NCI-H187 (cell line): ENCODE data around the gene TRIOBP.
"Not testable (repeated sequence)": the region's sequence is repeated elsewhere in the genome, so short reads cannot be mapped to it uniquely, and the experiment has no call there.

Experiments
- DNase-seq, 2 experiments: peaks; one replicate each; lab custom pipeline; 2025; lab: John Stamatoyannopoulos, UW

Gene TRIOBP

DNA sequence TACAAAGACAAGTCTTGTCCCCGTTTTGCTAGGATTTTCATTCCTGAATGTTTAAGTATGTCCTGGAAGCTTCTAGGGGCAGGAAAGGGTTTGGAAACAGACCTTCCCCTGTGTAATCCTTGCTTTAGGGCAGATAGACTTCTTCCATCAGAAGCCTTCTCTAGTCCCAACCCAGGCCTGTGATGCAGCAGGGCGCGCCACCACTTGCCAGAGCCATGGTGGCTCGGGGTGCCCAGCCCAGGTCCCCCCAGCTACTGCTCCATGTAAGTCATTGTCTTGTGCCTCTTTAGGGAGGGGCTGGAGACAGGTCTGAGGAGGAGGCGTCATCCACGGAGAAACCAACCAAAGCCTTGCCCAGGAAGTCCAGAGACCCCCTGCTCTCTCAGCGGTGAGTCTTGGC, 6.4 kb upstream of the TRIOBP start:
- no peak for DNase-seq

DNA sequence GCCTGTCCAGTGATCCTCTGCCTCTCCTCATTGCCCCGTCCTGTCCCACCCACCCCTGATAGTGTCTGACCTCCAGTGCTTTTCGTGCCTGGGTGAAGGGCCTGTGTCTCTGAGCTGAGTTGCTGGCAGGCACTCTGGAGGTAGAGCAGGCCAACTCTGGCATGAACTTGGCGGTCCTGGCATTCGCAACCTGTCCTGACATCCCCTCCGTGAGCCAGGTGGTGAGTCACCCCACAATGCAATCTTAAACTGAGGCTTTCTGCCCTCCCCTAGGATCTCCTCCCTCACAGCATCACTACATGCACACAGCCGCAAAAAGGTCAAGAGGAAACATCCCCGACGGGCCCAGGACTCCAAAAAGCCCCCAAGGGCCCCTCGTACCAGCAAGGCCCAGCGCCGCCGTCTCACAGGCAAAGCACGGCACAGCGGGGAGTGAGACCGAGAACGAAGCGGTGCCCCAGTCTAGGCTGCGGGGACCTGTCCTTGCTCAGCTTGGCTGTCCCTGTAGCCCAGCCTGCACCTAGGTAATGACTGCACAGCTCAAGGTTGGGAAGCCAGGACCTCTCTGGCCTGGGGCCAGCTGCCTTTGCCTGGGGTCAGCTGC, 5.8 kb upstream of the TRIOBP start:
- DNase-seq: no peak

DNA sequence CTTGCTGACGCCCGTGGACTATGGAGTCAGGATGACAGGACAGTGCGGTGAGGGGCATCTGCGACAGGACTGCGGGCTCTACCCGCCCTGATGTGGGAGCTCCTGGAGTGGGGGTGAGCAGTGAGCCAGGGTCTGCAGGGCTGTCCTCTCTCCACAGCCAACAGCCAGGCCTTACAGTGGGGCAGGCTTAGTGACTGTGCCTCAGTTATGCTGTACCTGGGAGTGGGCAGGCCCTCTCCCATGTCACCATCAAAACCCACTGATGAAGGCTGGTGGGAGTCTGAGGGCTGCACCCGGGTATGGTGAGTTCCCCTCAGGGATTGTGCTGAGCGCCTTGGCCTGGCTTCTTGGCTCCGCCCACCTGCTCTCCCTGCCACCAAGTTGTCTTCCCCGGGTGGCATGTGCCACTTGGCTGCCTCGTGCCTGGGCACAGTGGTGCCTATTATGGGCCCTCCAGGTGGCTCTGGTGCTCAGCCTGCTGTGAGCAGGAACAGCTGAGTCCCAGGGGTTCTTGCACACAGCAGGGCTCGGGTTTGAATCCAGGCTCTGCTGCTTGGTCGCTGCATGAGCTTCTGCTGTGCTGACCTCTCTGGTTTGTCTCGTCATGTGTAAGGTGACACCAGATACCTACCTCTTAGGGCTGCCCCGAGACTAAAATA, 4.1 kb upstream of the TRIOBP start:
- DNase-seq: no peak

DNA sequence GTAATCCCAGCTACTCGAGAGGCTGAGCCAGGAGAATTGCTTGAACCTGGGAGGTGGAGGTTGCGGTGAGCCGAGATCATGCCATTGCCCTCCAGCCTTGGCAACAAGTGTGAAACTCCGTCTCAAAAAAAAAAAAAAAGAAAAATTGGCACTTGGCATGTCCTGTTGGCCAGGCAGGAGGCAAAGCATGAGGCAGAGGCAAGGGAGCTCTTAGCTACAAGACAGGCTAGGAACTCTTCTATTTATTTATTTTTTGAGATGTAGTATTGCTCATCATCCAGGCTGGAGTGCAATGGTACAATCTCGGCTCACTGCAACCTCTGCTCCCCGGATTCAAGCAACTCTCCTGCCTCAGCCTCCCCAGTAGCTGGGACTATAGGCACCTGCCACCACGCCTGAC, 2.7 kb upstream of the TRIOBP start:
- not testable (repeated sequence) for DNase-seq

DNA sequence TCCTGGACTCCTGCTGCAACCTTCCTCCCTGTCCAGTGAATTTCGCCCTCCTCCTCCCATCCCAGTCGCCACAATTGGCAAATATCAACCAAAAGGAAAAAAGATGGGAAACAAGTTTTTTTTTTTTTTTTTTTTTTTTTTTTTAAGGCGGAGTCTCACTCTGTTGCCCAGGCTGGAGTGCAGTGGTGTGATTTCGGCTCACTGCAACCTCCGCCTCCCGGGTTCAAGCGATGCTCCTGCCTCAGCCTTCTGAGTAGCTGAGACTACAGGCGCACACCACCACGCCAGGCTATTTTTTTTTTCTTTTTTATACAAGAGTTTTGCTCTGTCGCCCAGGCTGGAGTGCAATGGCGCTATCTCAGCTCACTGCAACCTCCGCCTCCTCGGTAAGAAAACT, 590 bp upstream of the TRIOBP start:
- not testable (repeated sequence) for DNase-seq

DNA sequence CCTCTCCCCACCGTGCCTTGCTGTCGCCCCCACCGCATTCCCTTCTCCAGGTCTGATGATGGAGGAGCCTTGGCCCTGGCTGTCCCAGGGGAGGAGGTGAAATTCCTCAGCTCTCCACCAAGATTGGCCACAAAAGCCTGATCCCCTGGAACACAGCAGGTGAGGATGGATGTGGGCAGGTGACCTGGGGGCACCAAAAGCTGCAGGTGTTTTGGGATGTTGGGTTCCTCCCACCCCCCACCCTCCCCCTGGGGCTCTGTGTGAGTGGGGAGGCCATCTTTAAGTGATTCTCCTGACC, 639 bp downstream of the TRIOBP start:
- DNase-seq: no peak

DNA sequence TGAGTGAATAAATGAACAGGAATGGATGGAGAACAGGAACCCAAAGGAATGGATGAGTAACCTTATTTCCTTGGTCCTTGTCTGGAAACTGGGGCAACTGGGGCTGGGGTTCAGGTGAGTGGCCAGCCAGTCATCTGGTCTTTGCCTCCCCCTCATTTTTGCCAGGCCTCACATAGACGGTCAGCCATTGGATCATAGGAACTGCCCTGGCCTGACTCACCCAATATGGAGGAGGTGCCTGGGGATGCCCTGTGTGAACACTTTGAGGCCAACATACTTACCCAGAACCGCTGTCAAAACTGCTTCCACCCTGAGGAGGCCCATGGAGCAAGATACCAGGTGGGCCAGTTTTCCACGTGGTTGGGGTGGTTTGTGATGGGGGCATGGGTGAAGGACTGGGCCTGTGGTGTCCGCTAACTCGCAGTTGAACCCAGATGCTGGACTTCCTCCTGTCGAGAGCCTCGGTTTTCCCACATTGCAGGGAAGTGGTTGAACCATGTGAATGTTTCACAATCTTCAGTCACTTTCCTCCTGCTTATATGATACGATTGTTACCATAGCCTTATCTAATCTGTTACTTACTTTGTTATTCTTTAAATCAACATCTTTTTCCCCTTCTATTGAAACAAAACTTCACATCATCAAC, 4.4 kb downstream of the TRIOBP start:
- no peak for DNase-seq

DNA sequence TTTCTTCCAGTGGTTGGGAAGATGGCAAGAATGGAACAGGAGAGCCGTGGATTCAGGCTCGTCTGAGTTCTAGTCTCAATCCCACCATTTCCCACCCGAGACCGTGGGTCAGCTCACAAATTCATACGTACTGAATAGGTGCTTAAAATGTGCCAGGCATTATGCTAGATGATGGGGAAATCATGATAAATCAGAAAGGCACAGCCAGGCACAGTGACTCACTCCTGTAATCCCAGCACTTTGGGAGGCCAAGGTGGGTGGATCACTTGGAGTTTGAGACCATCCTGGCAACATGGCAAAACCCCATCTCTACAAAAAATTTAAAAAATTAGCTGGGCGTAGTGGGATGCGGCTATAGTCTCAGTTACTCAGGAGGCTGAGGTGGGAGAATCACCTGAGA, 7.1 kb downstream of the TRIOBP start:
- DNase-seq: no peak

DNA sequence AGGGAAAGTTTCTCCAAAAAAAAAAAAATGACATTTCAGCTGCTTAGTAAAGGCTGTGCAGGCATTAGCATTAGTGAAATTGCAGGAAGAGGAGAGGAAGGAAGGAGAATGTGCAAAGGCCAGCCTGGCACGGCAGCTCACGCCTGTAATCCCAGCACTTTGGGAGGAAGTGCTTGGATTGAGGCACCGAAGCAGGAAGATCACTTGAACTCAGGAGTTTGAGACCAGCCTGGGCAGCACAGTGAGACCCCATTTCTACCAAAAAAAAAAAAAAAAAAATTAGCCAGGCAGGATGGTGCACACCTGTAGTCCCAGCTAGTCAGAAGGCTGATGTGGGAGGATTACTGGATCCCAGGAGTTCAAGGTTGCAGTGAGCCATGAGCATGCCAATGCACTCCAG, 7.8 kb downstream of the TRIOBP start:
- no peak for DNase-seq

DNA sequence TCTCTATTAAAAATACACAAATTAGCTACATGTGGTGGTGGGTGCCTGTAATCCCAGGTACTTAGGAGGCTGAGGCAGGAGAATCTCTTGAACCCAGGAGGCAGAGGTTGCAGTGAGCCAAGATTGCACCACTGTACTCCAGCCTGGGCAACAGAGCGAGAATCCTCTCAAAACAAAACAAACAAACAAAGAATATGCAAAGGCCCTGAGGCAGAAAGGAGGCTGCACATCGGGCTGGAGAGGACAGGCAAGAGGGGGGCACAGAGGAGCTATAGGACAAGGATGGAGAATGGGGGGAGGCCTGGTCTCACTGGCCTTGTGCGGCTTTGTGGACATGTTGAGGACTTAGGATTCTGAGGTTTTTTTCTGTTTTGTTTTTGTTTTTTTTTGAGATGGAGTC, 8.4 kb downstream of the TRIOBP start:
- DNase-seq: no peak

DNA sequence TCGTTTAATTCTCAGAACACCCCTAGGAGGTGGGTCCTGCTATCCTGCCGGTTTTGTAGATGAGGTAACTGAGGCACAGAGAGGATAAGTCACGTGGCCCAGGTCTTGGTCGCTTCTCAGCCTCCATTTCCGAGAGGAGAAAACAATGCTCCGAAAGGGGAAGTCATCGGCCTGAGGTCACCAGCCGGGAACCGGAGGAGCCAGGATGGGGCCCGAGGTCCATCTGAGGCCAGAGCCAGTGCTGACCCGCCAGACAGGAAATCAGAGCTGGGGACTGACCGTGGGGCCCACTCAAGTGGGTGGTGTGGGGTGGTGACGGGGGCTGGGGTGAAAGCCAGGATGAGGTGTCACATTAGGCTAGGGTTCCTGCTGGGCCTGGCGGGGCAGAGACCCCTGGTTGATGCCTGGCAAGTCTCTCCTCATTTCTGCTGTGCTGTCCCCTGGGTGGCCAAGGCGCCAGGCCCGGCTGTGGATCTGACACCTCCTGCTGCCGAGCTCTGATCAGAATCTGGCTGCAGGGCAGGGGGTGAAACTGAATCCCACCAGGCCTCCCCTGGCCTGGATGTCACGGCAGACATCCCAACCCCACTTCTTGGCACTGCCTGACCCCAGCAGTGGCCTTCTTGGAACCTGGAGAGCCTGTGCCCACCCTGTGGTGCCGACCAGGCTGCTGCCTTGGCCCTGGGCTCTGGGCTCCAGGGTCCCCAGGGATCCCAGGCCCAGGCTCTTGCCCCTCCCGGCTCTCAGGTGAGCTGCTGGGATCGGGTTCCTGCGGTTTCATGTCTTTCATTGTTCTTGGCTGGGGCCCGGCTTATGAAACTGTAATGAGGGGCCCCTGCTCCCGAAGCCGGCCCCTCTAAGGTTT, 12.0 kb downstream of the TRIOBP start:
- no peak for DNase-seq

DNA sequence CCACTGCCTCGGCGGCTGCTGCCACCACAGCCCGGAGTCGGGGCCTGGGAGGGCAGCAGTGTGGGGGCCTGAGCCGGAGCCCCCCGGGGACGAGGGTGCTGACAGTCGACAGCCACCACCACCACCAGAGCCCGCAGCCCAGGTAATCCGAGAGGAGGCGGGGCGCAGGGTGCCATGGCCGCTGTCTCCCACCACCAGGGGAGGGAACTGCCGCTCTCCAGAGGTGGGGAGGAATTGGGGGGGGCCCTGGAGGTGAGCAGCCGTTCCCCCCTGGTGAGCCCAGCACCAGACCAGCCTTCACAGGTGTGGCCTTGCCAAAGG, 12.6 kb downstream of the TRIOBP start:
- no peak for DNase-seq

DNA sequence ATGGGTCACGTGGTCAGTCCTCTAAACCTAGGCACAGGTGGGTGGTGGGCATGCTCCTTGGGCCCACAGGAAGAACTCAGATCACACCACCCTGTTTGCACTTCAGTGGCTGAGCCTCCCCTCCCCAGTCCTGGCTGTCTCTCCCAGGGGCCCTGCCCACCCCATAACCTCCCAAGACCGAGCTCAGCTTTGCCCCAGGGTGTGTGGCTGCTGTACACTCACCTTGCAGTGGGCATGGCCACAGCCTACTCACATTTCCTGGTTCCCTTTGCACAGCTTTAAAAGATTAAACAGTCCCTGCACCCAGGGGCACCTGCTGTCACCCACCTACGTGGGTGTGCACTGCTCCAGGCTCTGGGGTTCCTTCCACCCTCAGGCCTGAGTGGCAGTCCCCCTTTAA, 13.8 kb downstream of the TRIOBP start:
- no peak for DNase-seq

DNA sequence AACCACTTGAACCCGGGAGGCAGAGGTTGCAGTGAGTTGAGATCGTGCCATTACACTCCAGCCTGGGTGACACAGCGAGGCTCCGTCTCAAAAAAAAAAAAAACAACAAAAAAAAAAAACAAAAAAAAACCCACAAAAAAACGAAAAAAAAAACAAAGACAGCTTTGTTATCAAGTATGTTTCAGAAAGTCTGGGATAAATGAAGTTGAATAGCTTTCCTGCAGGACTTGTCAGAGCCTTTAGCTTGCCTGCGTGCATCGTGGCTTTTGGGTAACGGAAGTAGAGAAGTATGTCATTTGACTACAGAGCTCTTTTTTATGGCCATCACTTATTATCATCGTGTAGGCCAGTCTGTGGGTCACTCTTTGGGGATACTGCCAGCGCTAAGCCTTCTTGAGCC, 14.6 kb downstream of the TRIOBP start:
- DNase-seq: no peak

DNA sequence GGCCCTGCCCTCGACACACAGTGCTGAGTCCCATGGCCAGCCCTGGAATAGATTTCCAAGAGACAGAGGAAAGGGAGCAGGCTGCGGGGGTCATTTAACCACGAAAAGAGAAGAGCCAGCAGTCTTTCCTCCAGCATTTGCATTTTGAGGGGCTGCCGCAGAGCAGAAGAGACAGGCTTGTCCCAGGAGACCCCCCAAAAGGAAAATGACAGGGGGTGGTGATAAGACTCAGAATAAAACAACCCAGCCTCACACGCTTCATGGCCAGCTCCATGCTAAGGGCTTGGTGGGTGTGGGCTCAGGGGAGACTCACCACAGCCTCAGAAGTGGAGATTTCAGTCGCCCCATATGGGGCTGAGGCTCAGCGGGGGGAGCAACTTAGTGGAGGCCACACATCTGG, 16.9 kb downstream of the TRIOBP start:
- no peak for DNase-seq

DNA sequence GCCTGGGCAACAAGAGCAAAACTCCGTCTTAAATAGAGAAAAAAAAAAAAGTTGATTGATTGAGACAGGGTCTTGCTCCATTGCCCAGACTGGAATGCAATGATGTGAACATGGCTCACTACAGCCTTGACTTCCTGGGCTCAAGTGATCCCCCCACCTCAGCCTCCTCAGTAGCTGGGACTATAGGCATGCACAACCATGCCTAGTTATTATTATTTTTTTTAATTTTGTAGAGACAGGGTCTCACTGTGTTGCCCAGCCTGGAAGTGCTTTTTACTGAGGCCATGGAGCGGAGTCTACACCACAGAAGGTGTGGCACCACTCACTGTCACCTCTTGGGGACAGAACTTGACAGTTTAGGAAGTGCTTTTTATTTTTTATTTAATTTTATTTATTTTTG, 17.8 kb downstream of the TRIOBP start:
- DNase-seq: no peak

DNA sequence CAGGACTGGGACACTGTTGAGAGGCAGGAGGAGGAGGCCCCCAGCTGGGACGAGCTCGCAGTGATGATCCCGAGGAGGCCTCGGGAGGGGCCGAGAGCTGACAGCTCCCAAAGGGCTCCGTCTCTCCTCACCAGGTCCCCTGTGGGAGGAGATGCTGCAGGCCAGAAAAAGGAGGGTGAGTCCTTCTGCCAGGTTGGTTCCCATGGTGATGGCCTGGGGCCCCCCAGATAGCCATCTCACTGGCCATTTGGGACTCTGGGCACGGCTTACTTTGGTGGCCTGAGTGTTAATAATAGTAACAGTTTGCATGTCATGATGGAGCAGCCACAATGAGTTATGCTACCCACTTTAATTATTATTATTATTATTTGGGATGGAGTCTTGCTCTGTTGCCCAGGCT, 18.9 kb downstream of the TRIOBP start:
- no peak for DNase-seq

DNA sequence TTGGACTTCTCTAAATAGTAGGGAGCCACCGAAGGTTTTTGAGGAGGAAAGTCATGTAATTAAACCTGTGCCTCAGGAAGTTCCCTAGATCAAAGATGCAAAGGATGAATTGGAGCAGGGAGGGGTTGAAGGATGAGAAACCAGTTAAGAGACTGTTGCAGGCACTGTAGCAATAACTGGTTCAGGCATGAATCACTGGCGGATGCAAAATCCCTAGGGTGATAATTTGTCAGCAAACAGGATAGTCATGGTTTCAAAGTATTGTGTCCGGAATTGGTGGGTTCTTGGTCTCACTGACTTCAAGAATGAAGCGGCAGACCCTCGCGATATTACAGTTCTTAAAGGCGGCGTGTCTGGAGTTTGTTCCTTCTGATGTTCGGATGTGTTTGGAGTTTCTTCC, 19.9 kb downstream of the TRIOBP start:
- no peak for DNase-seq

DNA sequence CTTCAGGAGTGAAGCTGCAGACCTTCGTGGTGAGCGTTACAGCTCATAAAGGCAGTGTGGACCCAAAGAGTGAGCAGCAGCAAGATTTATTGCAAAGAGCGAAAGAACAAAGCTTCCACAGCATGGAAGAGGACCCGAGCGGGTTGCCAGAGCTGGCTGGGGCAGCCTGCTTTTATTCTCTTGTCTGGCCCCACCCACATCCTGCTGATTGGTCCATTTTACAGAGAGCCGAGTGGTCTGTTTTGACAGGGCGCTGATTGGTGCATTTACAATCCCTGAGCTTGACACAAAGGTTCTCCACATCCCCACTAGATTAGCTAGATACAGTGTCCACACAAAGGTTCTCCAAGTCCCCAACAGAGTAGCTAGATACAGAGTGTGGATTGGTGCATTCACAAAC, 20.4 kb downstream of the TRIOBP start:
- DNase-seq: not testable (repeated sequence)

DNA sequence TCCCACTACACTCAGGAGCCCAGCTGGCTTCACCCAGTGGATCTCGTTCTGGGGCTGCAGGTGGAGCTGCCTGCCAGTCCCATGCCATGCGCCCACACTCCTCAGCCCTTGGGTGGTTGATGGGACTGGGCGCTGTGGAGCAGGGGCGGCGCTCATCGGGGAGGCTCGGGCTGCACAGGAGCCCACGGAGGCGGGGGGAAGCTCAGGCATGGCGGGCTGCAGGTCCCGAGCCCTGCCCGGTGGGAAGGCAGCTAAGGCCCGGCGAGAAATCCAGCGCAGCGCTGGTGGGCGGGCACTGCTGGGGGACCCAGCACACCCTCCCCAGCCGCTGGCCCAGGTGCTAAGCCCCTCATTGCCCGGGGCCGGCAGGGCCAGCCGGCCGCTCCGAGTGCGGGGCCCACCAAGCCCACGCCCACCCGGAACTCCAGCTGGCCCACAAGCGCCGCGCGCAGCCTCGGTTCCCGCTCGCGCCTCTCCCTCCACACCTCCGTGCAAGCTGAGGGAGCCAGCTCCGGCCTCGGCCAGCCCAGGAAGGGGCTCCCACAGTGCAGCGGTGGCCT, 21.0 kb downstream of the TRIOBP start:
- not testable (repeated sequence) for DNase-seq

DNA sequence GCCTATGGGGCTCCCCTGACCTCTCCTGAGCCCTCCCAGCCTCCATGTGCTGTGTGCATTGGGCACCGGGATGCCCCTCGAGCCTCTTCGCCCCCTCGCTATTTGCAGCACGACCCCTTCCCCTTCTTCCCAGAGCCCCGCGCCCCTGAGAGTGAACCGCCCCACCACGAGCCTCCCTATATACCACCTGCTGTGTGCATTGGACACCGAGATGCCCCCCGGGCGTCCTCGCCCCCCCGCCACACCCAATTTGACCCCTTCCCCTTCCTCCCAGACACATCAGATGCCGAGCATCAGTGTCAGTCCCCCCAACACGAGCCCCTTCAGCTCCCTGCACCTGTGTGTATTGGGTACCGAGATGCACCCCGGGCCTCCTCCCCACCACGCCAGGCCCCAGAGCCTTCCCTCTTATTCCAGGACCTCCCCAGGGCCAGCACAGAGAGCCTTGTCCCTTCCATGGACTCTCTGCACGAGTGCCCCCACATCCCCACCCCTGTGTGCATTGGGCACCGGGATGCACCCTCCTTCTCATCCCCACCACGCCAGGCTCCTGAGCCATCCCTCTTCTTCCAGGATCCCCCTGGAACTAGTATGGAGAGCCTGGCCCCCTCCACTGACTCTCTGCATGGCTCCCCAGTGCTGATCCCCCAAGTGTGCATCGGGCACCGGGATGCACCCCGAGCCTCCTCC, 28.8 kb downstream of the TRIOBP start:
- no peak for DNase-seq

DNA sequence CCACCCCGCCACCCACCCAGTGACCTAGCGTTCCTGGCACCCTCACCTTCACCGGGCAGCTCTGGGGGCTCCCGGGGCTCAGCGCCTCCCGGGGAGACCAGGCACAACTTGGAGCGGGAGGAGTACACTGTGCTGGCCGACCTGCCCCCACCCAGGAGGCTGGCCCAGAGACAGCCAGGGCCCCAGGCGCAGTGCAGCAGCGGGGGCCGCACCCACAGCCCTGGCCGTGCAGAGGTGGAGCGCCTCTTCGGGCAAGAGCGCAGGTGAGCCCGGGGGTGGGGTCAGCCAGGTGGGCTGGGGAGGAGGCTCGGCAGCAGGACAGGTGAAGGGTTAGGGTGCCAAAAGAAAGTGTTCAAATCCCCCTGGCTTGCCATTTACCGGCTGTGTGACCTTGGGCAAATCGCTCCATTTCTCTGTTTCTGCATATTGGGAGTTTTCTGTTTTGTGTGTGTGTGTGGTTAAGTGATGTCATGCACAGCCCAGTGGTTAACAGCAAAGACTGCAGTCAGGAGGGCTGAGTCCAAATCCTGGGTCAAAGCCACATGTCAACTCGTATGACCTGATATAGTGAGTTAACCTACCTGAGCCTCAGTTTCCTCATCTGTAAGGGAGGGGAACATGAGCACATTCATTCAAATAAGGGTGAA, 29.5 kb downstream of the TRIOBP start:
- DNase-seq: no peak
